CD14-positive monocyte (primary cell): ENCODE data around the gene GPR143. TPM values are rescaled to one million over a fixed set of nuclear protein-coding genes. Genes with fewer than 3 reads are reported as not detected.
A peak's percentile ranks its signal among the peaks of the same experiment; 100 is the strongest.
"Not testable (repeated sequence)": the region's sequence is repeated elsewhere in the genome, so short reads cannot be mapped to it uniquely, and the experiment has no call there.

Experiments used
- DNase-seq, 3 donors: peaks; one replicate each; pipeline ENCODE4 v3.0.0-alpha.2; 2011 to 2022
- H2AFZ ChIP-seq: 2 replicates; pipeline ENCODE4 v1.6.0; 2012; ENCODE audit warnings: mild to moderate bottlenecking, low read depth, low read length, inconsistent platforms; ENCODE audit not compliant: insufficient read depth, poor library complexity, severe bottlenecking
- H3K27ac ChIP-seq, 2 donors: 1 replicate in 1 of 2; 2 replicates in 1 of 2; pipeline ENCODE4 v1.5.1; 2012 to 2013; ENCODE audit warnings: low read length in 2 of 2, control low read depth in 1 of 2, inconsistent platforms in 1 of 2, low read depth in 1 of 2, mild to moderate bottlenecking in 1 of 2
- H3K27me3 ChIP-seq, 2 donors: one replicate each; pipeline versions ENCODE4 v1.6.0 to v1.6.1; 2011 to 2013; ENCODE audit warnings: low read length in 2 of 2; ENCODE audit not compliant: control insufficient read depth in 2 of 2, insufficient read depth in 2 of 2
- H3K36me3 ChIP-seq, 2 donors: replicated peaks in 1 of 2; 1 replicate in 1 of 2; 2 replicates in 1 of 2; pipeline versions ENCODE4 v1.5.1 to v1.6.1; 2012 to 2013; ENCODE audit warnings: low read length in 2 of 2, control low read depth in 1 of 2, inconsistent platforms in 1 of 2, mild to moderate bottlenecking in 1 of 2; ENCODE audit not compliant: insufficient read depth in 2 of 2, control insufficient read depth in 1 of 2
- H3K4me1 ChIP-seq, 2 donors: 1 replicate in 1 of 2; 2 replicates in 1 of 2; pipeline versions ENCODE4 v1.5.1 to v1.6.1; 2012 to 2013; ENCODE audit warnings: low read length in 2 of 2, control low read depth in 1 of 2, inconsistent platforms in 1 of 2, mild to moderate bottlenecking in 1 of 2, moderate library complexity in 1 of 2; ENCODE audit not compliant: insufficient read depth in 2 of 2, control insufficient read depth in 1 of 2
- H3K4me2 ChIP-seq: replicated peaks from 2 replicates; pipeline ENCODE3; 2012; ENCODE audit warnings: low read length, moderate library complexity, mild to moderate bottlenecking; ENCODE audit not compliant: poor library complexity, severe bottlenecking; ENCODE audit errors: extremely low read depth
- H3K4me3 ChIP-seq, 3 experiments: fragments of 200-600 bp in 1 of 3; sonication (generic) in 1 of 3; replicated peaks in 1 of 3; 1 replicate in 2 of 3; 2 replicates in 1 of 3; pipeline ENCODE4 v1.5.1; 2011 to 2013; ENCODE audit warnings: low read length in 3 of 3, mild to moderate bottlenecking in 3 of 3, control low read depth in 2 of 3, low read depth in 2 of 3, inconsistent platforms in 1 of 3, moderate library complexity in 1 of 3
- H3K79me2 ChIP-seq: 2 replicates; pipeline ENCODE4 v1.6.0; 2012; ENCODE audit warnings: mild to moderate bottlenecking, control low read depth, inconsistent platforms, low read length, moderate library complexity; ENCODE audit not compliant: insufficient read depth
- H3K9ac ChIP-seq: 2 replicates; pipeline ENCODE4 v1.6.0; 2017; ENCODE audit warnings: low read length, mild to moderate bottlenecking; ENCODE audit not compliant: insufficient read depth, poor library complexity, severe bottlenecking
- H3K9me3 ChIP-seq, 2 donors: replicated peaks in 1 of 2; 1 replicate in 1 of 2; 2 replicates in 1 of 2; pipeline versions ENCODE4 v1.5.1 to v1.6.1; 2012 to 2013; ENCODE audit warnings: low read length in 2 of 2, control low read depth in 1 of 2; ENCODE audit not compliant: control insufficient read depth in 1 of 2, insufficient read depth in 1 of 2
- H4K20me1 ChIP-seq: 2 replicates; pipeline ENCODE4 v1.6.0; 2012; ENCODE audit warnings: mild to moderate bottlenecking, low read length, control low read depth, moderate library complexity; ENCODE audit not compliant: insufficient read depth
- H3K27ac Mint-ChIP-seq, 7 donors: one replicate each; pipeline ENCODE4 v1.8.0; 2020; ENCODE audit warnings: mild to moderate bottlenecking in 7 of 7, mixed read lengths in 7 of 7, moderate library complexity in 6 of 7, inconsistent platforms in 2 of 7
- H3K27me3 Mint-ChIP-seq, 3 donors: one replicate each; pipeline ENCODE4 v1.8.0; 2021 to 2022; ENCODE audit warnings: low read depth in 3 of 3, mild to moderate bottlenecking in 3 of 3, mixed read lengths in 3 of 3, moderate library complexity in 3 of 3, inconsistent platforms in 1 of 3
- H3K36me3 Mint-ChIP-seq, 2 donors: one replicate each; pipeline ENCODE4 v1.8.0; 2020; ENCODE audit warnings: mixed read lengths in 2 of 2, inconsistent platforms in 1 of 2, mild to moderate bottlenecking in 1 of 2
- H3K4me1 Mint-ChIP-seq: one replicate; pipeline ENCODE4 v1.8.0; 2020; ENCODE audit warnings: mild to moderate bottlenecking, mixed read lengths
- H3K4me3 Mint-ChIP-seq, 2 donors: one replicate each; pipeline ENCODE4 v1.8.0; 2020; ENCODE audit warnings: mild to moderate bottlenecking in 2 of 2, mixed read lengths in 2 of 2, moderate library complexity in 1 of 2
- H3K9me3 Mint-ChIP-seq, 7 donors: one replicate each; pipeline ENCODE4 v1.8.0; 2020 to 2022; ENCODE audit warnings: mixed read lengths in 7 of 7, mild to moderate bottlenecking in 6 of 7, moderate library complexity in 6 of 7, inconsistent platforms in 2 of 7
- CTCF ChIP-seq: fragments of 200-600 bp; IDR thresholded peaks from one replicate; pipeline ENCODE4 v1.8.0; 2022; ENCODE audit warnings: antibody characterized with exemption, mild to moderate bottlenecking
- WGBS: methylation state at CpG from one replicate; pipeline ENCODE4 v1.1.5; 2013; ENCODE audit warnings: missing lambda C conversion rate; ENCODE audit not compliant: insufficient coverage; 5-methylcytosine and 5-hydroxymethylcytosine counted together
- intact Hi-C, 2 donors: fragments of 100-400 bp; cut with micrococcal nuclease; formaldehyde crosslinking; loops; one replicate each; pipeline versions ENCODE4 v1.15.0 to v1.15.1; 2023
- polyA minus RNA-seq: library from RNA; depleted of rRNA, polyadenylated mRNA; stranded (reverse); fragments of >200 nt; gene quantifications from 2 replicates; pipeline ENCODE4 v1.2.3, GENCODE V29; 2012
- polyA plus RNA-seq, 3 donors: library from polyadenylated mRNA; depleted of rRNA in 1 of 3; unstranded in 2 of 3; stranded (reverse) in 1 of 3; fragments of 300-500 nt in 2 of 3; fragments of >200 nt in 1 of 3; fragmentation: Illumina TruSeq in 2 of 3; gene quantifications; 1 replicate in 2 of 3; 2 replicates in 1 of 3; pipeline ENCODE4 v1.2.3, GENCODE V29; 2012 to 2021
- total RNA-seq, 12 experiments: library from RNA in 1 of 12; stranded (reverse) in 1 of 12; fragments of 120-200 nt in 1 of 12; gene quantifications; one replicate each; pipeline ENCODE4 v1.2.4 and lab custom pipeline; 2013 to 2026; ENCODE audit warnings: mixed read lengths in 6 of 12, inconsistent platforms in 1 of 12

Gene GPR143
- total RNA-seq (2013): not detected
- polyA plus RNA-seq (not detected), polyA minus RNA-seq (not detected in 2 replicates), total RNA-seq (lab: John Stamatoyannopoulos, UW) (0 to 0.45 (median 0) reads per million in 11 experiments)

GRCh38 chrX:9765737-9766097 lies at the start of gene GPR143:
GPR143 (minus strand) TSS chrX:9765847; CDS start chrX:9765817, 30 bp downstream.
- no peak for TF ChIP-seq CTCF
- Mint-ChIP-seq H3K4me1 (no peaks in the 10 kb centered on the region), H3K27me3 (peaks cover 40 to 66% (median 56%) of the 10 kb centered on the region in 3 donors), H3K4me3 (peak within 1 kb of the TSS in 1 of 2 donors; percentile 63), H3K9me3 (peaks cover 0 to 14% (median 9%) of the 10 kb centered on the region in 7 donors), H3K36me3 (no peaks in the 10 kb centered on the region), H3K27ac (no peak within 1 kb of the TSS)
- H3K27me3 ChIP-seq: peaks cover 18 to 44% of the 10 kb centered on the region in 2 donors
- H3K4me1 ChIP-seq: no peaks in the 10 kb centered on the region
- no peak within 1 kb of the TSS for H2AFZ ChIP-seq
- H4K20me1 ChIP-seq: no peaks in the 10 kb centered on the region
- H3K4me3 ChIP-seq: no peak within 1 kb of the TSS
- H3K4me2 ChIP-seq: no peak within 1 kb of the TSS
- H3K79me2 ChIP-seq: no peaks in the 10 kb centered on the region
- H3K9me3 ChIP-seq: peaks cover 0 to 5% of the 10 kb centered on the region in 2 donors
- no peak within 1 kb of the TSS for H3K9ac ChIP-seq
- H3K36me3 ChIP-seq: no peaks in the 10 kb centered on the region
- no peak for DNase-seq
- WGBS: 9% methylated on average over 14 of the region's 26 CpGs
- intact Hi-C loops: no loop called here
- H3K27ac ChIP-seq: no peak within 1 kb of the TSS

- H4K20me1 ChIP-seq, DNase-seq, H2AFZ ChIP-seq, H3K4me3 Mint-ChIP-seq, H3K27ac Mint-ChIP-seq, H3K79me2 ChIP-seq, H3K4me1 ChIP-seq, intact Hi-C loops, H3K27me3 ChIP-seq, H3K9ac ChIP-seq, H3K36me3 Mint-ChIP-seq, H3K4me1 Mint-ChIP-seq, H3K27ac ChIP-seq, H3K4me2 ChIP-seq, H3K4me3 ChIP-seq, H3K9me3 ChIP-seq, H3K36me3 ChIP-seq: not testable (repeated sequence)
- Mint-ChIP-seq H3K9me3 (peaks cover 0 to 12% (median 3%) of the 10 kb centered on the region in 7 donors), H3K27me3 (peaks cover 8 to 15% (median 14%) of the 10 kb centered on the region in 3 donors)
- no CpG with 5 or more reads among the region's 3 CpGs for whole genome bisulfite sequencing
Observed at GRCh38 chrX:9811086-9811485, 45.4 kb upstream of the GPR143 start.

DNA sequence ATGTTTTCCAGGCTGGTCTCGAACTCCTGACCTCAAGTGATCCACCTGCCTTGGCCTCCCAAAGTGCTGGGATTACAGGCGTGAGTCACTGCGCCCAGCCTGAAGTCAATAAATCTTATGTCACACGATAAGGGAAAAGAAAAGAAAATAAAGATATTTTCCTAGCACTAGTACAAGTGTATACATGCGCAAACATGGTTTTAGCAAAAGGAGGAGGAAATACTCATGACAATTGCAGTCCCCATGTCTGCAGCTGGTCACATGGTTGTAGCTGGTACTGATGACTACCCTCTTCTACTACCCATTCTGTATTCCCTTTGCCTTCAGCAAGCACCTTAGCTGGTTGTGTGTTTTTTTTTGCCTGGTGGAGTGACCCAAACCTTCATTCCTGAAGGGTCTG lies 44.2 kb upstream of the GPR143 start:
- H3K9ac ChIP-seq, H3K9me3 ChIP-seq, H3K79me2 ChIP-seq, H2AFZ ChIP-seq, H3K4me2 ChIP-seq, H3K4me3 ChIP-seq, H3K4me3 Mint-ChIP-seq, H3K36me3 ChIP-seq, H3K4me1 ChIP-seq, intact Hi-C loops, H3K27me3 ChIP-seq, H3K27ac ChIP-seq, H3K36me3 Mint-ChIP-seq, DNase-seq, H4K20me1 ChIP-seq, H3K27ac Mint-ChIP-seq, H3K4me1 Mint-ChIP-seq: not testable (repeated sequence)
- H3K9me3 Mint-ChIP-seq: peaks cover 0 to 13% (median 3%) of the 10 kb centered on the region in 7 donors
- 100% methylated on average over 1 of the region's 5 CpGs for WGBS
- H3K27me3 Mint-ChIP-seq: peaks cover 7 to 17% (median 10%) of the 10 kb centered on the region in 3 donors
